Esophagus squamous epithelium (tissue), 5 donors: Measurements from ENCODE around the gene NPHP3. TPM values are rescaled to one million over a fixed set of nuclear protein-coding genes. Genes with fewer than 3 reads are reported as not detected.

ENCODE experiments used
- DNase-seq: peaks from one replicate; lab custom pipeline; 2025; lab: John Stamatoyannopoulos, UW
- H3K27ac ChIP-seq, 4 donors: fragments of 200-600 bp; sonication (generic); one replicate each; pipeline ENCODE4 v1.5.1; 2016 to 2019; ENCODE audit warnings: mild to moderate bottlenecking in 1 of 4
- H3K27me3 ChIP-seq, 4 donors: fragments of 200-600 bp; sonication (generic); 1 replicate in 3 of 4; 2 replicates in 1 of 4; pipeline versions ENCODE4 v1.5.1 to v1.6.0; 2017 to 2021; ENCODE audit warnings: antibody characterized with exemption in 1 of 4
- H3K36me3 ChIP-seq, 3 donors: fragments of 200-600 bp; sonication (generic); one replicate each; pipeline ENCODE4 v1.5.1; 2016 to 2019
- H3K4me1 ChIP-seq, 3 donors: fragments of 200-600 bp; sonication (generic); one replicate each; pipeline ENCODE4 v1.5.1; 2017 to 2019
- H3K4me3 ChIP-seq, 4 donors: fragments of 200-600 bp; sonication (generic); 1 replicate in 3 of 4; 2 replicates in 1 of 4; pipeline ENCODE4 v1.5.1; 2016 to 2019; ENCODE audit warnings: mild to moderate bottlenecking in 2 of 4, moderate library complexity in 1 of 4
- H3K9me3 ChIP-seq, 3 donors: fragments of 200-600 bp; sonication (generic); one replicate each; pipeline ENCODE4 v1.5.1; 2016 to 2019
- POLR2A ChIP-seq, 4 donors: fragments of 450-650 bp; IDR thresholded peaks; one replicate each; pipeline ENCODE4 v1.6.1; 2017; ENCODE audit warnings: antibody characterized with exemption in 4 of 4, mild to moderate bottlenecking in 4 of 4, moderate library complexity in 3 of 4
- WGBS, 2 donors: methylation state at CpG; one replicate each; pipeline ENCODE4 v1.1.5; 2018; 5-methylcytosine and 5-hydroxymethylcytosine counted together
- intact Hi-C: fragments of 100-400 bp; cut with DNase I; formaldehyde crosslinking; loops from one replicate; pipeline ENCODE4 v1.15.0; 2022
- total RNA-seq, 4 donors: library from RNA; depleted of rRNA; stranded (reverse); fragments of >200 nt; gene quantifications; one replicate each; pipeline ENCODE4 v1.1.0, GENCODE V29; 2016
- TF ChIP-seq, protein P1 (sequence below), 6 experiments: fragments of 450-650 bp in 4 of 6; fragments of 200-600 bp in 2 of 6; sonication (generic) in 2 of 6; IDR thresholded peaks; one replicate each; pipeline ENCODE4 v1.5.1; 2016 to 2019; ENCODE audit warnings: antibody characterized with exemption in 6 of 6, mild to moderate bottlenecking in 4 of 6, moderate library complexity in 4 of 6
- donor health status: DM: yes; HTN: yes; CAD: no.

Gene NPHP3
- total RNA-seq, 4 donors from 2014 or later = 7.1 to 27.8 (median 9.1) TPM

GRCh38 chr3:132638706-132639105 lies 83.5 kb downstream of the NPHP3 start:
- Histone ChIP-seq H3K27me3 (no peaks in the 10 kb centered on the region), H3K9me3 (no peaks in the 10 kb centered on the region), H3K36me3 (peaks cover 0 to 56% (median 0%) of the 10 kb centered on the region in 3 donors), H3K4me1 (peaks cover 0 to 8% (median 0%) of the 10 kb centered on the region in 3 donors), H3K4me3 (no peak overlapping the region), H3K27ac (no peak overlapping the region)
- no peak for DNase-seq
- intact Hi-C loops = no loop called here
- TF ChIP-seq, protein P1, sequence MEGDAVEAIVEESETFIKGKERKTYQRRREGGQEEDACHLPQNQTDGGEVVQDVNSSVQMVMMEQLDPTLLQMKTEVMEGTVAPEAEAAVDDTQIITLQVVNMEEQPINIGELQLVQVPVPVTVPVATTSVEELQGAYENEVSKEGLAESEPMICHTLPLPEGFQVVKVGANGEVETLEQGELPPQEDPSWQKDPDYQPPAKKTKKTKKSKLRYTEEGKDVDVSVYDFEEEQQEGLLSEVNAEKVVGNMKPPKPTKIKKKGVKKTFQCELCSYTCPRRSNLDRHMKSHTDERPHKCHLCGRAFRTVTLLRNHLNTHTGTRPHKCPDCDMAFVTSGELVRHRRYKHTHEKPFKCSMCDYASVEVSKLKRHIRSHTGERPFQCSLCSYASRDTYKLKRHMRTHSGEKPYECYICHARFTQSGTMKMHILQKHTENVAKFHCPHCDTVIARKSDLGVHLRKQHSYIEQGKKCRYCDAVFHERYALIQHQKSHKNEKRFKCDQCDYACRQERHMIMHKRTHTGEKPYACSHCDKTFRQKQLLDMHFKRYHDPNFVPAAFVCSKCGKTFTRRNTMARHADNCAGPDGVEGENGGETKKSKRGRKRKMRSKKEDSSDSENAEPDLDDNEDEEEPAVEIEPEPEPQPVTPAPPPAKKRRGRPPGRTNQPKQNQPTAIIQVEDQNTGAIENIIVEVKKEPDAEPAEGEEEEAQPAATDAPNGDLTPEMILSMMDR (IDR thresholded peaks at IDR 0.05) = no peak
- no peak for TF ChIP-seq POLR2A (IDR thresholded peaks at IDR 0.05)

DNA sequence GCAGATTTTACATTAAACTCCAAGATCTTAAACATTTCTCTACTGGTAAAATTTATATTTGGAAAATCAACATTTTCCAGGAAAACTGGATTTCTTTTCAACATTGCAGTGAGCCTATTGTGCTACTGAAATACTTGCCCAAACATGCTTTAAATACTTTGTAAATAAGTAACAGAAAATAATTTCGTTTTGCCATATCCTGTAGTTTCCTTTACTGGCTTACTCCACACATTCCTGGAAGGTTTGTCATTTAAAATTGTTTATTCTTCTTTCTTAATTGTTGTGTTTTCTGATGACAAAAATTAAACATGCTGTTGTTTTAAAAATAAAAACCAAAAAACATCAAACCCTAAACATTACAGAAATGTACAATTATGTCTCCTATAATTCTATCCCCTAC lies 84.6 kb downstream of the NPHP3 start:
- intact Hi-C loops = no loop called here
- H3K9me3 ChIP-seq = no peaks in the 10 kb centered on the region

DNA sequence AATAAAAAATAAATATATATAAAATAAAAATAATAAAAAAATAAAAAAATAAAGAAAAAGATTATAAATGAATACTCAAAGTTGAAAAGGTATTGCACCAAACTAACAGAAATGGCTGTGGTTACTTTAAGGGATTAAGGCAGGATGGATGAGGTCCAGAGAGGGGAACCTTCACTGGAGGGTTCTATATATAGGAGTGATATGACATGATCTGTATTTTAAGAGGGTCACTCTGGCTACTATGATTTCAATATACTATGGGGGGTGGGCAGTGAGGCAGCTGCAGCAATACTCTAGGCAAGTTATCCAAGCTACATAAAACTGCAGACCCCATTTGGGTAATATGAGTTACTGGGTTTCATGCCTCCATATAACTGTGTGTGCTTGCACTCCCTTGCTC lies 87.2 kb downstream of the NPHP3 start:
- peaks cover 0 to 12% (median 0%) of the 10 kb centered on the region in 3 donors for H3K4me1 ChIP-seq
- H3K27me3 ChIP-seq = no peaks in the 10 kb centered on the region
- no peak for DNase-seq
- H3K4me3 ChIP-seq = no peak overlapping the region
- TF ChIP-seq POLR2A (IDR thresholded peaks at IDR 0.05) = no peak
- TF ChIP-seq, protein P1 (IDR thresholded peaks at IDR 0.05) = no peak
- H3K27ac ChIP-seq = no peak overlapping the region
- peaks cover 0 to 43% (median 0%) of the 10 kb centered on the region in 3 donors for H3K36me3 ChIP-seq
- H3K9me3 ChIP-seq = no peaks in the 10 kb centered on the region
- intact Hi-C loops = no loop called here

More for the DNA sequence above, 84.6 kb downstream of the NPHP3 start:
- peaks cover 0 to 8% (median 0%) of the 10 kb centered on the region in 3 donors for H3K4me1 ChIP-seq
- H3K27me3 ChIP-seq = no peaks in the 10 kb centered on the region
- TF ChIP-seq POLR2A (IDR thresholded peaks at IDR 0.05) = no peak
- TF ChIP-seq, protein P1 (IDR thresholded peaks at IDR 0.05) = no peak
- H3K27ac ChIP-seq = no peak overlapping the region
- H3K4me3 ChIP-seq = no peak overlapping the region
- H3K36me3 ChIP-seq = peaks cover 0 to 49% (median 0%) of the 10 kb centered on the region in 3 donors
- 28 to 32% methylated on average over 1 of the region's 1 CpG for WGBS, 2 donors
- no peak for DNase-seq

Other genes with a start within 250 kb of the NPHP3 start
- 1 to 10 TPM in 1 of 4 donors, under 1 TPM in 2, not detected in 1; 0.31 to 1.1 (median 0.88) TPM for gene ACKR4, start 125.1 kb downstream of the NPHP3 start, total RNA-seq
- 10 to 100 TPM in 1 of 4 donors, 1 to 10 TPM in 3; 3.9 to 20.4 (median 7.0) TPM for gene ACAD11, start 62.6 kb downstream of the NPHP3 start, total RNA-seq
- 10 to 100 TPM; 22.1 to 36.1 (median 31.7) TPM for gene UBA5, start 62.1 kb downstream of the NPHP3 start, total RNA-seq